Measurements from ENCODE around the gene DUSP15.

The DUSP15 gene

DNA sequence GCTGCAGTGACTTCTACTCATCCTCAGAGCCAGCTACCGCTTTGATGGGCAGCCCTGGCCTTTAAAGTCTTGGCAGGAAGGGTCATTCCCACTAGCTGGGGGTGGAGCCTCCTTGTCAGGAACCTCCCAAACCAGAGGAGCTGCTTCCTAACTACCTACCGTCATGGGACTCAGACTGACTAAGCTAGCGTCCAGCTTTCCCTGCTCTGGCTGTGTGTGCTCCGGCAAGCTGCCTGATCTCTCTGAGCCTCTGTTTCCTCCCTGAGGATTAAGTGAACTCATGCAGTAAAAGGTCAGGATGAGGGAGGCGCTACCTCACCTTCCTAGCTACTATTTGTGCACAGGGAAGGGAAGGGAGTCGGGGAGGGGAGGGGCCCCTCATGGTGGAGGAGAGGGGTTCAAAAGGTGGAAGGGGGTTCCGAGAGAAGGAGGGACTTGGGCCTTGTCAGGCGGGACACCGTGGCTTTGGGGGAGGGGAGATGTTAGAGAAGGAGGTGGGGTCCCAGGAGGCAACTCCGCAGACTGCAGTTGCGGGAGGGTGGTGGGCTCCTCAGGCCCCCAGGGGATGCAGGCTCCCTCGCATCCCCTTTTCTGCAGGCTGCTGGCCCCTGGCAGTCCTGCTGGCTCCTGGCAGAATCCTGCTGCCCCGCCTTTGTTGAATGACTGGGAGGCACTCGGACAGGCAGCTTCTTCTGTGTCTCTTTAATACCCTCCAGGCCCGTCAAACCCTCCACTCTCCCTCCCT is 9.8 kb downstream of the DUSP15 start:
- no peak for DNase-seq (ENCODE audit: low read depth in 2 of 2)

GRCh38 chr20:31859998-31860380 is 10.3 kb downstream of the DUSP15 start:
- DNase-seq (ENCODE audit: low read depth in 2 of 2) = no peak

GRCh38 chr20:31859266-31859997 is 10.9 kb downstream of the DUSP15 start:
- no peak for DNase-seq (ENCODE audit: low read depth in 2 of 2)

- DNase-seq (ENCODE audit: low read depth in 2 of 2) = no peak
Observed at GRCh38 chr20:31858760-31859083, 11.6 kb downstream of the DUSP15 start.

GRCh38 chr20:31857861-31858759 is 12.2 kb downstream of the DUSP15 start:
- no peak for DNase-seq (ENCODE audit: low read depth in 2 of 2)

DNA sequence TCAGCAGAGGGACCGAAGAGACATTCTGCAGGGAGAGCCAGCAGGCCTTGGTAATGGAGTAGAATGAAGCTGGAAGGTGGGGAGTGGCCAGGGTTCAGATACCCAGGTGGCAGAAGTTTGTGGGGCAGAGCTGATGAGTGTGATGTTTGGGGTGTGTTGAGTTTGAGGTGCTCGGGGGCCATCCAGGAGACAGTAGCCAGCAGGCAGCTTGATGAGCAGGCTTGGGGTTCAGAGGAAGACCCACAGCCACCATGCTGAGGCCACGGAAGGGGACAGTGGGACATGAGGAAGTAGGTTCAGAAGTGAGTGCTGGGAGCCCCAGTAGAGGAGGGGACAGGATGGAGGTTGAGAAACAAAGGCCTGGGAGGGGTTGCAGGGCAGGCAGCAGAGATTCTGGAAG is 13.8 kb downstream of the DUSP15 start:
- DNase-seq (ENCODE audit: low read depth in 2 of 2) = no peak

DNA sequence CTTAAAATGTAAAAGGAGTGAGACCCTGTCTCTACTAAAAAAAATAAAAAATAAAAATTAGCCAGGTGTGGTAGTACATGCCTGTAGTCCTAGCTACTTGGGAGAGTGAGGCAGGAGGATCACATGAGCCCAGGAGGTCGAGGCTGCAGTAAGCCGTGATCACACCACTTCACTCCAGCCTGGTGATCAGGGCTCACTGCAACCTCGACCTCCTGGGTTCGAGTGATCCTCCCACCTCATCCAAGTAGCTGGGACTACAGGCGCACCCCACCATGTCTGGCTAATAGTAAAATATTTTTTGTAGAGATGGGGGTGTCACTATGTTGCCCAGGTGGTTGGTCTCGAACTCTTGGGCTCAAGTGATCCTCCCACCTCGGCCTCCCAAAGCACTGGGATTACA is 16.8 kb downstream of the DUSP15 start:
- DNase-seq (ENCODE audit: low read depth in 2 of 2) = no peak

DNA sequence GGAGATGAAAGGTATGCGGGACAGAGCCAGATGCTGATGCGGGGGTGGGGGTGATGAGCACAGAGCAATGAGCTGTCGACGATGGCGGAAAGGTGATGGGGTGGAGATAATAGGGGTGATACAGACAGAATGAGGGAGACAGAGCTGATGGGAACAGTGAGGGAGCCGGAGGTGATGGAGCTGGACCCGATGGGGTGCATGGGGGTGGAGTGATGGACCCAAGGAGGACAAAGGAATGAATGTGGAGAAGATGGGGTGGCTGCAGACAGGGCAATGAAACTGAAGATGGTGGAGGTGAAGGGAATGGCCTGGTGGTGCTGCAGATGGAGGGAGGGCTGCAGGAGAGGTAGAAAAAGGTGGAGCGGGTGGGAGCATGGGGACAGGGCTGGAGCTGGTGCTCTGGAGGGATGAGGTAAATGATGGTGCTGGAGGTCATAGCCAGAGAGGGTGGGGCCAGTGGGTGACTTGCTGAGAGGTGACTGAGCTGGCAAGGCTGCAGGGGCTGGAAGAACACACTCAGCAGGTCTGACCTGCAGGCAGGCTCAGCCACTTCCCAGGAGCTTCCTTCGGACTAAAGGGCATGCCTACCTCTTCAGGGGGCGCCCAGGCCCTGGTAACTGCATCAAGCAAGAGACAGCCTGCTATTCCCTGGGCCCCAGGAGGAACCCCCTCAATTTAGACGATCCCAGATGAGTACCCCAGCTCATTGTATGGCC is 18.9 kb downstream of the DUSP15 start:
- no peak for DNase-seq (ENCODE audit: low read depth in 2 of 2)

DNA sequence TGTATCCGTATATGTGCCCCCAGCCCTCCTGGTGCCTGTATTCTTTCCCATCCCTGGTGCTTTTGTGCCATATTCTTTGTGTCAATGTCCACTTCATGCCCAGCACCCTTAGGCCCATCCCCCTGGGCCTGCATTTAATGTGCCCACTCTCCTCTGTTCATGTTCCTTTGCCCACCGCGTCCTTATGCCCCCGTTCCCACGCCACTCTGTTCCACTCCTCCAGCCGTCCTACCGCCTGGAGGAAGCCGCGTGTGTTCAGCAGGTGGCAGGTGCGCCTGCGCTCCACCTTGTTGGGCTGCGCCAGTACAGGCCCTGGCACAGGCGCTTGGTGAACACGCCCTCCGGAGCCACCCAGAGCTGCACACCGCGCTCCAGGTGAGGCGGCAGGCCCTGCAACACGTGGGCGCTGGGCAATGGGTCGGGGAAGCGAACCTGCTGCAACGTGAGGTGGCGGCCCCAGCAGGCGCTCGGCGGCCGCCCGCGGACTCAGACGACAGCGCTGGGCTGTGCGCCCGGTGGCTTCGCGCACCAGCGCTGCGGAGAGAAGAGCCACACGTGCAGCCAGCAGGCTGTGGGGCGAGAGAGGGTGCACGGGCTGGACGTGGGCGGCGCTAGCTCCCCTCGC is 20.9 kb downstream of the DUSP15 start:
- no peak for DNase-seq (ENCODE audit: low read depth in 2 of 2)

GRCh38 chr20:31848088-31848999 is 22.0 kb downstream of the DUSP15 start:
- no peak for DNase-seq (ENCODE audit: low read depth in 2 of 2)

GRCh38 chr20:31846793-31847138 is 23.6 kb downstream of the DUSP15 start:
- DNase-seq (ENCODE audit: low read depth in 2 of 2) = no peak

- no peak for DNase-seq (ENCODE audit: low read depth in 2 of 2)
Observed at GRCh38 chr20:31845300-31845863, 24.9 kb downstream of the DUSP15 start, which contains the start of gene FOXS1. FOXS1 (minus strand) TSS chr20:31845604; CDS start chr20:31845542, 62 bp downstream.

GRCh38 chr20:31844737-31845299 is 25.5 kb downstream of the DUSP15 start:
- no peak for DNase-seq (ENCODE audit: low read depth in 2 of 2)

- no peak for DNase-seq (ENCODE audit: low read depth in 2 of 2)
Observed at GRCh38 chr20:31843881-31844280, 26.4 kb downstream of the DUSP15 start.

- no peak for DNase-seq (ENCODE audit: low read depth in 2 of 2)
Observed at GRCh38 chr20:31843288-31843687, 27.0 kb downstream of the DUSP15 start.

GRCh38 chr20:31842471-31843157 is 27.7 kb downstream of the DUSP15 start:
- DNase-seq (ENCODE audit: low read depth in 2 of 2) = no peak

DNA sequence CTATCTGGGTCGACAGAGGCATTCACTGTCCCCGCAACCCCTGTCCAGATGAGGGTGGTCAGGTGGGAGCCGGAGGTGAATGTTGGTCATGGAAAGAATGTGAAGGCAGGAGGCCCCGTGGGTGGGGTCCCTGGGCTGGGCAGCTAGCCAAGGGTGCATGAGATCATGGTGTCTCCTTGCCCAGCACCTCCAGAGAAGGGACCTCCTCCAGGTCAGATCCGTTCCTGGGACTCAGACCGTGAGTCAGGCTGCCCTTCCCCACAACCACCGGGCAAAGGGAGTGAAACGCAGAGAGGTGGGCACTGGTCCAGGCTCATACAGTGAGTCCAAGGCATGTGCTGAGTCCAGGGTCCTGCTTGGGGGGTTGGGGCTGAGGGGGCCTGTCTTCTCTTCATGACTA is 28.4 kb downstream of the DUSP15 start:
- no peak for DNase-seq (ENCODE audit: low read depth in 2 of 2)

- DNase-seq (ENCODE audit: low read depth in 2 of 2) = no peak
Observed at GRCh38 chr20:31840906-31841816, 29.2 kb downstream of the DUSP15 start.

Data from stimulated activated CD4-positive, alpha-beta T cell treated with anti-CD3 and anti-CD28 coated beads, Interleukin-1b, Interleukin-23, amount 100 ng/mL, for 1 hour (primary cell).